Prostate gland (tissue), 2 donors: ENCODE results near the gene INSR. TPM values are rescaled to one million over a fixed set of nuclear protein-coding genes. Genes with fewer than 3 reads are reported as not detected.
A peak's percentile ranks its signal among the peaks of the same experiment; 100 is the strongest.

Source experiments
- DNase-seq: peaks from one replicate; pipeline ENCODE4 v3.0.0-alpha.2; 2019; ENCODE audit warnings: low spot score
- H3K27ac ChIP-seq, 2 donors: fragments of 200-600 bp; sonication (generic); 2 replicates each; pipeline ENCODE4 v1.5.1; 2017 to 2019
- H3K27me3 ChIP-seq: fragments of 200-600 bp; sonication (generic); replicated peaks from 2 replicates; pipeline ENCODE4 v1.5.1; 2019; ENCODE audit not compliant: insufficient read depth
- H3K36me3 ChIP-seq, 2 donors: fragments of 200-600 bp; sonication (generic); 1 replicate in 1 of 2; 2 replicates in 1 of 2; pipeline versions ENCODE4 v1.5.1 to v1.8.1; 2017 to 2019
- H3K4me1 ChIP-seq: fragments of 200-600 bp; sonication (generic); replicated peaks from 2 replicates; pipeline ENCODE4 v1.5.1; 2019
- H3K4me3 ChIP-seq, 2 donors: fragments of 200-600 bp; sonication (generic); 2 replicates each; pipeline ENCODE4 v1.5.1; 2017 to 2019
- H3K9me3 ChIP-seq: fragments of 200-600 bp; sonication (generic); 2 replicates; pipeline ENCODE4 v1.5.1; 2017
- POLR2A ChIP-seq: fragments of 450-650 bp; IDR thresholded peaks from one replicate; pipeline ENCODE4 v1.6.1; 2016; ENCODE audit warnings: antibody characterized with exemption, mild to moderate bottlenecking
- POLR2AphosphoS5 ChIP-seq: sonication (generic); formaldehyde crosslinking; IDR thresholded peaks from one replicate; pipeline ENCODE4 v1.6.1; 2017; ENCODE audit warnings: antibody characterized with exemption
- WGBS: methylation state at CpG from one replicate; pipeline ENCODE4 v1.1.5; 2018; 5-methylcytosine and 5-hydroxymethylcytosine counted together
- intact Hi-C: fragments of 100-400 bp; cut with DNase I; formaldehyde crosslinking; loops from one replicate; pipeline ENCODE4 v1.14.2; 2022
- total RNA-seq, 2 donors: library from RNA; depleted of rRNA; stranded (reverse); fragments of >200 nt; gene quantifications; one replicate each; pipeline ENCODE4 v1.1.0, GENCODE V29; 2016
- TF ChIP-seq, protein P1 (sequence below), 4 experiments: fragments of 200-600 bp in 2 of 4; fragments of 450-650 bp in 2 of 4; sonication (generic) in 2 of 4; IDR thresholded peaks; 1 replicate in 3 of 4; 2 replicates in 1 of 4; pipeline ENCODE4 v1.5.1; 2016 to 2019; ENCODE audit warnings: antibody characterized with exemption in 4 of 4, mild to moderate bottlenecking in 2 of 4, moderate library complexity in 2 of 4

INSR gene
- total RNA-seq, 2 donors from 2014 or later: 51.2 to 124 TPM

DNA sequence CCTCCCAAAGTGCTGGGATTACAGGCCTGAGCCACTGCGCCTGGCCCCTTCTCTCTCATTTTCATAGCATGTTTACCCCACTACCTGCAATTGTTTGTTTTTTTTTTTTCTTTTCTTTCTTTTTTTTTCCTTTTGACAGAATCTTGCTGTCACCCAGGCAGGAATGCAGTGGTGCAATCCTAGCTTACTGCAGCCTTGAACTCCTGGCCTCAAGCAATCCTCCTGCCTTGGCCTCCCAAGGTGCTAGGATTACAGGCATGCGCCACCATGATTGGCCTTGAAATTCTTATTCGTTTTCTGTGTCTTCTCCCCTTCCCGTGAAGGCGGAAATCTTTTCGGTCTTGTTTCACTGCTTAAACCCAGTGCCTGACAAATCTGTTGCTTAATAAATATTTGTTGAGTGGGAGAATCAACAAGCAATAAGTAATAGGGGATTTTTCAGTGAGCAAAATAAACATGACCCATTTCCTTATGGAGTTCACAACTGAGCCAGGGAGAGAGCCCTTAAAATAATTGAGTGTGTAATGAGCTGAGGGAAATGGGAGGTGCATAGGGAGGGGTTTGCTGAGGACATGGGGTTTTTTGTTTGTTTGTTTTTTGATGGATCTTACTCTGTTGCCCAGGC lies 1.8 kb upstream of the INSR start:
- Histone ChIP-seq H3K4me3 (no peak overlapping the region), H3K27ac (no peak overlapping the region), H3K9me3 (no peaks in the 10 kb centered on the region), H3K4me1 (no peaks in the 10 kb centered on the region), H3K36me3 (no peaks in the 10 kb centered on the region), H3K27me3 (no peaks in the 10 kb centered on the region)
- intact Hi-C loops: loop anchor here (2.0 kb wide), 1 partner anchor 137 kb away; no protein-coding TSS in a partner anchor
- WGBS: 90% methylated on average over 6 of the region's 6 CpGs
- no peak for DNase-seq
- TF ChIP-seq POLR2AphosphoS5 (no peak), POLR2A (no peak)
- TF ChIP-seq, protein P1, sequence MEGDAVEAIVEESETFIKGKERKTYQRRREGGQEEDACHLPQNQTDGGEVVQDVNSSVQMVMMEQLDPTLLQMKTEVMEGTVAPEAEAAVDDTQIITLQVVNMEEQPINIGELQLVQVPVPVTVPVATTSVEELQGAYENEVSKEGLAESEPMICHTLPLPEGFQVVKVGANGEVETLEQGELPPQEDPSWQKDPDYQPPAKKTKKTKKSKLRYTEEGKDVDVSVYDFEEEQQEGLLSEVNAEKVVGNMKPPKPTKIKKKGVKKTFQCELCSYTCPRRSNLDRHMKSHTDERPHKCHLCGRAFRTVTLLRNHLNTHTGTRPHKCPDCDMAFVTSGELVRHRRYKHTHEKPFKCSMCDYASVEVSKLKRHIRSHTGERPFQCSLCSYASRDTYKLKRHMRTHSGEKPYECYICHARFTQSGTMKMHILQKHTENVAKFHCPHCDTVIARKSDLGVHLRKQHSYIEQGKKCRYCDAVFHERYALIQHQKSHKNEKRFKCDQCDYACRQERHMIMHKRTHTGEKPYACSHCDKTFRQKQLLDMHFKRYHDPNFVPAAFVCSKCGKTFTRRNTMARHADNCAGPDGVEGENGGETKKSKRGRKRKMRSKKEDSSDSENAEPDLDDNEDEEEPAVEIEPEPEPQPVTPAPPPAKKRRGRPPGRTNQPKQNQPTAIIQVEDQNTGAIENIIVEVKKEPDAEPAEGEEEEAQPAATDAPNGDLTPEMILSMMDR (IDR thresholded peaks at IDR 0.05): no peak

DNA sequence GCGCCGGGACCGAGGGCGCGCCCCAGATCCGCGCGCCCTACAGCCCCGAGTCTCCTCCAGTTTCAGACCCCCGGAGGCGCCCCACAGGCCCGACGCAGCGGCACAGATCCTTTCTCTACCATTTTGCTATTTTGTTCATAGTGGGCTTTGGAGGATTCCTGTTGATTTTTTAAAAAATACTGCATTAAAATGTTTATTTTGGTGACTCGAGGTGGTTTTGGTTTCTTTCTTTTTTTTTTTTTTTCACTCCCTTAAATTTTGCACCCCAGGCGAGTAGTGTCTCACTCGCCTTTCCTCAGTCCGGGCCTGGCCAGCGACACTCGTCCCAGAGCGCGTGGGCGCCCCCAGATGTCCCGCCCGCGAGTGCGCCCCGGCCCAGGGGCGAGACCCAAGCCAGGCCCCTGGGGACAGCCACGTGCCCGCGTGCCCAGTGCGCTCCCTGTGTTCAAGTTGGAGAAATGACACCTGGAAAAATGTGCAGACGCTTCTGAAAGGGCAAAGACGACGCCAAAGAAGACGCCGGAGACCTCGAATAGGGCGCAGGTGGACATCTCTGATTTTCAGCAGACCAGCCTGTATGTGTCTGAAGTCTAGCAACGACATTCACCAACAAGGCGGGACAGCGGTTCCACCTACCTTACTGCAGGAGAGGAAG lies 471 bp upstream of the INSR start:
- intact Hi-C loops: loop anchor here (1.0 to 2.0 kb wide), 2 partner anchors 96 to 136 kb away; no protein-coding TSS in a partner anchor
- peak overlapping the region; percentile 90 for H3K27ac ChIP-seq
- H3K27me3 ChIP-seq: no peaks in the 10 kb centered on the region
- H3K9me3 ChIP-seq: no peaks in the 10 kb centered on the region
- 2% methylated on average over 43 of the region's 43 CpGs for WGBS
- H3K4me3 ChIP-seq: peak overlapping the region; percentile 99 to 100
- DNase-seq: peak; percentile 74
- TF ChIP-seq POLR2AphosphoS5: peak; percentile 30
- TF ChIP-seq, protein P1 (IDR thresholded peaks at IDR 0.05): peak in 3 of 4 experiments; percentile 39 to 63 (median 60)
- TF ChIP-seq POLR2A: no peak
- no peaks in the 10 kb centered on the region for H3K4me1 ChIP-seq
- no peaks in the 10 kb centered on the region for H3K36me3 ChIP-seq

DNA sequence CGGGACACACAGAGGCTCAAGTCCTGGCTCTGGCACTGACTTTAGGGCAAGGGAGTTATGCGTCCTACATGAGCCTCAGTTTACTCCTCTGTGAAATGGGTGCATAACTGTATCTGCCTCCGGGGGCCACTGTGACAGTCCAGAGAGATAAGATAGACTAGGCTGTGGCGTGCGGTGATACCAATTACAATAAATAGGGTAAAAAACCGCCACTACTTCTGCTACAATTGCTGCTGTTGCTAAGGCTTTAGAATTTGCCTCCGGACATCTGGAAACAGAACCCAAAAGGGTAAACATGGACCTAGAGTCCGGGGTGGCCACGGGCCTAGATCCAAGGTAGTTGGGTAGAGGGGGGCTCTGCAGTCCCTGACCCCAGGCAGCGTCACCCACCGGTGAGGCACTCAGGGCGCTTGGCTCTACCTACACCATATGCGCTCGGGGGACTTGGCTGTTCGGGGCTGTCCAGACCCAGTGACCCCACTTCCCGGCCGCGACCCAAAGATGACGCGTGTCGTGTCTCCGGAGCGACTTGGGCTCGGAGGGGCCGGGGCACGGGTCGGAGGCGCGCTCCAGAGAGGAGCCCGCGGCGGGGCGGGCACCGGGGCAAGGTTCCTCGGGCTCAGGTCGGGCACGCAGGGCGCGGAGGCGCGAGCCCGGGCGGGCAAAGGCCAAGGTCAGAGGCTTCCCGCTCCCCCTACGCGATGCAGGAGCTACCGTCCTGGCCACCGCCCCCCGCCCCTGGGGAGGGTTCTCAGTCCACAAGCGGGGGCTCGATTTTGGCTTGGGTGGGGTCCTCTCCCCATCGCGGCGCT lies 1.1 kb downstream of the INSR start:
- peak; percentile 6 for DNase-seq
- Histone ChIP-seq H3K4me1 (no peaks in the 10 kb centered on the region), H3K27me3 (no peaks in the 10 kb centered on the region), H3K4me3 (peak overlapping the region; percentile 99 to 100), H3K36me3 (no peaks in the 10 kb centered on the region), H3K27ac (peak overlapping the region; percentile 90), H3K9me3 (no peaks in the 10 kb centered on the region)
- intact Hi-C loops: no loop called here
- TF ChIP-seq POLR2AphosphoS5: no peak
- WGBS: 9% methylated on average over 37 of the region's 54 CpGs

DNA sequence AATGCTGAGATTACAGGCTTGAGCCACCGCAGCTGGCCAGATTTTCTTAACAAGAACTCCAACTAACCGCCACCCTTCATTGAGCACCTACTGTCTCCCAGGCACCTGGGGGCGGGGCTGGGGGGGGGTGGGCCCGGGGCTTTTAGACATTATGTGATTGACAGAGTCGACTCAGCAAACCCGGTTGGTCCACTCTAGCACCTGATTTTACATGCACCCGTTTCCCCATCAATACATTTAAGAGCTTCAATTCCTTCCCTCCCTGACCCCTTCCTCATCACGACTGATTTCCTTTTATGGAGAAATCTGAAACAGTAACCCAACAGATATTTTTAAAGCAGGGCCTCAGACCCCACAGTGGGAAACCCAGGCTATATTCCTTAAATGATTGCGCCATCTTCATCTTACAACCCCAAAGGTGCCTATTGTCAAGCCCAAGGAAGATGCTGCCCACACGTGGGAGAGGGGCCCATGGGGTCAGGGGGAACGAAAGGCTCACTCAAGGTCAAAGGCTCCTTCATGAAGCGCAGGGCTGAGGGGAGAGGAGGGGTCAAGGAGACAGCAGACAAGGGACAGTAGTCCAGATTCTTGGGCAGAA lies 1.8 kb downstream of the INSR start:
- intact Hi-C loops: no loop called here
- no peaks in the 10 kb centered on the region for H3K4me1 ChIP-seq
- no peaks in the 10 kb centered on the region for H3K9me3 ChIP-seq
- peak overlapping the region; percentile 99 to 100 for H3K4me3 ChIP-seq
- no peaks in the 10 kb centered on the region for H3K27me3 ChIP-seq
- H3K36me3 ChIP-seq: no peaks in the 10 kb centered on the region
- WGBS: 72% methylated on average over 12 of the region's 12 CpGs
- peak overlapping the region; percentile 90 for H3K27ac ChIP-seq
- TF ChIP-seq, protein P1 (IDR thresholded peaks at IDR 0.05): no peak
- no peak for TF ChIP-seq POLR2A
- no peak for TF ChIP-seq POLR2AphosphoS5
- no peak for DNase-seq

DNA sequence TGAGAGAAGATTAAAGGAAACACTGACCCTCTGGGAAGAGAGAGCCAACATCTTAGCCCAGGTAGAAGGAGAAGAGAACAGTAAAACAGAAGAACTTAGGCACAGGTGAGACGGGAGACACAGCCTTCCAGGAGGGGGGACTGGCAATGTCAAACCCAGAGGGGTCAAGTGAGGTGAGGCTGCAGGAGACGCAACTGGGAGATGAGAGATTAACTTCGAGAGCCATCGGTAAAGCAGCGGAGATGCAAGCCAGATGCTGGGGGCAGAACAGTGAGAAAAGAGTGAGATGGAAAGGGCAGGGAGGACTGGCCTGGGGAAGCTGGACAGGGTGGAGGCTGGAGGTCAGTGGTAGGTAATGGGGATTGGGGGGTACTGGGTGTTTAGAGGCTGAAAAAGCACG lies 5.2 kb downstream of the INSR start:
- Histone ChIP-seq H3K36me3 (no peaks in the 10 kb centered on the region), H3K4me1 (no peaks in the 10 kb centered on the region), H3K4me3 (no peak overlapping the region), H3K27me3 (no peaks in the 10 kb centered on the region), H3K9me3 (no peaks in the 10 kb centered on the region), H3K27ac (no peak overlapping the region)
- TF ChIP-seq POLR2A (no peak), POLR2AphosphoS5 (no peak)
- TF ChIP-seq, protein P1 (IDR thresholded peaks at IDR 0.05): no peak
- no peak for DNase-seq
- 66% methylated on average over 6 of the region's 6 CpGs for WGBS
- intact Hi-C loops: no loop called here
